ENCODE results near the gene RAPGEF2. TPM values are rescaled to one million over a fixed set of nuclear protein-coding genes. Genes with fewer than 3 reads are reported as not detected.
"Not testable (repeated sequence)": the region's sequence is repeated elsewhere in the genome, so short reads cannot be mapped to it uniquely, and the experiment has no call there.

The RAPGEF2 gene
- total RNA-seq, 1 experiment from 2014 or later = 23.8 TPM

DNA sequence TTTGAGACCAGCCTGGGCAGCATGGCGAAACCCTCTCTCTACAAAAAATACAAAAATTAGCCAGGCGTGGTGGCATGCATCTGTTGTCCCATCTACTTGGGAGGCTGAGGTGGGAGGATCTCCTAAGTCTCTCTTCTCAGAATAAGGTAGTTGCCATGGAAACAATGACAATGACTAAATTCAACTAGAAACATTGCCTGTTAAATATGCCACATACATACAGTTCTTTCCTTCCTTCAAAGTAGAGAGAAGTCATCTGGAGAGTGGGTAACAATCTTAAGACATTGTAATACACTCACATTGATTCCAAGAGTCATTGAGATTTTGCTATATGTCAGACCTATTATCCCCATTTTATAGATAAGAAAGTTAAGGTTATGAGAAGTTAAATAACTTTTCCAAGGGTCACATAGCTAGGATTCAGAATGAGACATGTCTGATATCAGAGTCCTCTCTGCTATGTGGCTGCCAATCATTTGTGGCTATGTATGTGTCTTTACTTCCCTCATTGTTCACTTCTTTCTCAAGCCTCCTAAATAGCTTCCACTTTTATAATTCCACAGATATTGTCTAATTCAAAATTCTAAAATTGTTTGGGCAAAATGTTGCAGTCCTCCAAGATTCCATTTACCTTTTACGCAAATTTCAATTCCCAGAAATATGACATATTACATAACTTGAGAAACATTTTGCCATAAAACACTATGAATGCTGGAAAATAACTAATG, 37.2 kb upstream of the RAPGEF2 start:
- DNase-seq = no peak
- no peak overlapping the region for H3K27ac Mint-ChIP-seq (ENCODE audit: unreplicated experiment)
- no TSS peak for BruUV-seq (replicated peaks)
- TF ChIP-seq, protein P1, sequence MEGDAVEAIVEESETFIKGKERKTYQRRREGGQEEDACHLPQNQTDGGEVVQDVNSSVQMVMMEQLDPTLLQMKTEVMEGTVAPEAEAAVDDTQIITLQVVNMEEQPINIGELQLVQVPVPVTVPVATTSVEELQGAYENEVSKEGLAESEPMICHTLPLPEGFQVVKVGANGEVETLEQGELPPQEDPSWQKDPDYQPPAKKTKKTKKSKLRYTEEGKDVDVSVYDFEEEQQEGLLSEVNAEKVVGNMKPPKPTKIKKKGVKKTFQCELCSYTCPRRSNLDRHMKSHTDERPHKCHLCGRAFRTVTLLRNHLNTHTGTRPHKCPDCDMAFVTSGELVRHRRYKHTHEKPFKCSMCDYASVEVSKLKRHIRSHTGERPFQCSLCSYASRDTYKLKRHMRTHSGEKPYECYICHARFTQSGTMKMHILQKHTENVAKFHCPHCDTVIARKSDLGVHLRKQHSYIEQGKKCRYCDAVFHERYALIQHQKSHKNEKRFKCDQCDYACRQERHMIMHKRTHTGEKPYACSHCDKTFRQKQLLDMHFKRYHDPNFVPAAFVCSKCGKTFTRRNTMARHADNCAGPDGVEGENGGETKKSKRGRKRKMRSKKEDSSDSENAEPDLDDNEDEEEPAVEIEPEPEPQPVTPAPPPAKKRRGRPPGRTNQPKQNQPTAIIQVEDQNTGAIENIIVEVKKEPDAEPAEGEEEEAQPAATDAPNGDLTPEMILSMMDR (IDR thresholded peaks at IDR 0.05; ENCODE audit: unreplicated experiment) = no peak
- intact Hi-C loops (cut with micrococcal nuclease; ENCODE audit: unreplicated experiment) = no loop called here
- peaks cover 2% of the 10 kb centered on the region for H3K4me1 Mint-ChIP-seq (ENCODE audit: low read depth, unreplicated experiment)
- no peaks in the 10 kb centered on the region for H3K36me3 Mint-ChIP-seq (ENCODE audit: insufficient read depth, unreplicated experiment)
- no peak overlapping the region for H3K4me3 Mint-ChIP-seq (ENCODE audit: low read depth, unreplicated experiment)
- H3K9me3 Mint-ChIP-seq (ENCODE audit: low read depth, unreplicated experiment) = no peaks in the 10 kb centered on the region
- no peaks in the 10 kb centered on the region for H3K27me3 Mint-ChIP-seq (ENCODE audit: unreplicated experiment)
- CTCF ChIA-PET = no interaction called here

- DNase-seq; BruUV-seq (replicated peaks); intact Hi-C loops (cut with micrococcal nuclease; ENCODE audit: unreplicated experiment); H3K27ac Mint-ChIP-seq (ENCODE audit: unreplicated experiment); H3K36me3 Mint-ChIP-seq (ENCODE audit: insufficient read depth, unreplicated experiment); H3K4me3 Mint-ChIP-seq (ENCODE audit: low read depth, unreplicated experiment); H3K9me3 Mint-ChIP-seq (ENCODE audit: low read depth, unreplicated experiment); H3K27me3 Mint-ChIP-seq (ENCODE audit: unreplicated experiment); CTCF ChIA-PET: not testable (repeated sequence)
- H3K4me1 Mint-ChIP-seq (ENCODE audit: low read depth, unreplicated experiment) = peaks cover 14% of the 10 kb centered on the region
Measured at GRCh38 chr4:159068139-159068538, 34.7 kb upstream of the RAPGEF2 start.

DNA sequence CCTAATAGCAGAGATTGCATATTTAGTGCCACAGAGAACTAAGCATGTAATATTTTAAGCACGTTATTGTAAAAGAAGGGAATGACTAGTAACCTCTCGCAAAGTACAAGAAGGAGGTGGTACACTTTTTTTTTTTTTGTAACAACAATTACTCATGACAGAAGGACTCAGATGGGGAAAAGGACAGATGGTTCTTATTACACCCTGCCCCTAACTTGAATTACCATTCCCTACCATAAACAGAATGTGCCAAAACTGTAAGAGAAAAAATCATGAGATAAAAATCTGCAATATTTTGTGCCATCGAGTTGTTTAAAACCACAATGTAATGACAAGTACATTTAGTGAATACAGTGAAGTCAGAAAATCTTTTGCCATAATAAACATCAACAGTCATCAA, 33.0 kb upstream of the RAPGEF2 start:
- CTCF ChIA-PET = no interaction called here
- DNase-seq = no peak
- BruUV-seq (replicated peaks) = no TSS peak
- no peaks in the 10 kb centered on the region for H3K9me3 Mint-ChIP-seq (ENCODE audit: low read depth, unreplicated experiment)
- intact Hi-C loops (cut with micrococcal nuclease; ENCODE audit: unreplicated experiment) = no loop called here
- TF ChIP-seq, protein P1 (IDR thresholded peaks at IDR 0.05; ENCODE audit: unreplicated experiment) = no peak
- no peak overlapping the region for H3K4me3 Mint-ChIP-seq (ENCODE audit: low read depth, unreplicated experiment)
- H3K36me3 Mint-ChIP-seq (ENCODE audit: insufficient read depth, unreplicated experiment) = no peaks in the 10 kb centered on the region
- H3K27me3 Mint-ChIP-seq (ENCODE audit: unreplicated experiment) = no peaks in the 10 kb centered on the region
- no peak overlapping the region for H3K27ac Mint-ChIP-seq (ENCODE audit: unreplicated experiment)
- peaks cover 14% of the 10 kb centered on the region for H3K4me1 Mint-ChIP-seq (ENCODE audit: low read depth, unreplicated experiment)

GRCh38 chr4:159070742-159071141, 32.1 kb upstream of the RAPGEF2 start:
- Mint-ChIP-seq H3K27me3 (ENCODE audit: unreplicated experiment) (no peaks in the 10 kb centered on the region), H3K4me3 (ENCODE audit: low read depth, unreplicated experiment) (no peak overlapping the region), H3K9me3 (ENCODE audit: low read depth, unreplicated experiment) (no peaks in the 10 kb centered on the region), H3K4me1 (ENCODE audit: low read depth, unreplicated experiment) (peaks cover 14% of the 10 kb centered on the region), H3K36me3 (ENCODE audit: insufficient read depth, unreplicated experiment) (no peaks in the 10 kb centered on the region), H3K27ac (ENCODE audit: unreplicated experiment) (peak overlapping the region; percentile 71)
- no TSS peak for BruUV-seq (replicated peaks)
- no peak for DNase-seq
- intact Hi-C loops (cut with micrococcal nuclease; ENCODE audit: unreplicated experiment) = no loop called here
- TF ChIP-seq, protein P1 (IDR thresholded peaks at IDR 0.05; ENCODE audit: unreplicated experiment) = no peak
- CTCF ChIA-PET = no interaction called here

- H3K9me3 Mint-ChIP-seq (ENCODE audit: low read depth, unreplicated experiment) = no peaks in the 10 kb centered on the region
- intact Hi-C loops (cut with micrococcal nuclease; ENCODE audit: unreplicated experiment) = no loop called here
- CTCF ChIA-PET = no interaction called here
- TF ChIP-seq, protein P1 (IDR thresholded peaks at IDR 0.05; ENCODE audit: unreplicated experiment) = no peak
- H3K27ac Mint-ChIP-seq (ENCODE audit: unreplicated experiment) = peak overlapping the region; percentile 71
- H3K4me1 Mint-ChIP-seq (ENCODE audit: low read depth, unreplicated experiment) = peaks cover 14% of the 10 kb centered on the region
- no peak overlapping the region for H3K4me3 Mint-ChIP-seq (ENCODE audit: low read depth, unreplicated experiment)
- DNase-seq = peak; percentile 11
- no TSS peak for BruUV-seq (replicated peaks)
- H3K27me3 Mint-ChIP-seq (ENCODE audit: unreplicated experiment) = no peaks in the 10 kb centered on the region
- no peaks in the 10 kb centered on the region for H3K36me3 Mint-ChIP-seq (ENCODE audit: insufficient read depth, unreplicated experiment)
Measured at GRCh38 chr4:159071178-159071968, 31.5 kb upstream of the RAPGEF2 start.
